PC-3 (cell line): Measurements from ENCODE around the gene MAPKAP1.

ENCODE experiments used
- CTCF ChIP-seq: fragments of 300-600 bp; sonication (generic); conservative IDR thresholded peaks from 2 replicates; pipeline ENCODE4 v1.5.1; 2017; ENCODE audit warnings: antibody characterized with exemption, low read depth, mild to moderate bottlenecking, low read length
- EZH2 ChIP-seq: fragments of 300-600 bp; sonication (generic); IDR thresholded peaks from one replicate; pipeline ENCODE4 v1.6.1; 2017; ENCODE audit warnings: antibody characterized with exemption, mild to moderate bottlenecking, low read length; ENCODE audit not compliant: unreplicated experiment
- EZH2phosphoT487 ChIP-seq: fragments of 300-600 bp; sonication (generic); IDR thresholded peaks from 2 replicates; pipeline ENCODE4 v1.6.1; 2018; ENCODE audit warnings: mild to moderate bottlenecking, antibody characterized with exemption, low read length, borderline replicate concordance

GRCh38 chr9:125701351-125701750 lies 5.7 kb downstream of the MAPKAP1 start:
- TF ChIP-seq EZH2 = no peak
- TF ChIP-seq CTCF = no peak
- no peak for TF ChIP-seq EZH2phosphoT487
